Measurements from ENCODE around the gene CATSPERE.

Gene CATSPERE, protein sequence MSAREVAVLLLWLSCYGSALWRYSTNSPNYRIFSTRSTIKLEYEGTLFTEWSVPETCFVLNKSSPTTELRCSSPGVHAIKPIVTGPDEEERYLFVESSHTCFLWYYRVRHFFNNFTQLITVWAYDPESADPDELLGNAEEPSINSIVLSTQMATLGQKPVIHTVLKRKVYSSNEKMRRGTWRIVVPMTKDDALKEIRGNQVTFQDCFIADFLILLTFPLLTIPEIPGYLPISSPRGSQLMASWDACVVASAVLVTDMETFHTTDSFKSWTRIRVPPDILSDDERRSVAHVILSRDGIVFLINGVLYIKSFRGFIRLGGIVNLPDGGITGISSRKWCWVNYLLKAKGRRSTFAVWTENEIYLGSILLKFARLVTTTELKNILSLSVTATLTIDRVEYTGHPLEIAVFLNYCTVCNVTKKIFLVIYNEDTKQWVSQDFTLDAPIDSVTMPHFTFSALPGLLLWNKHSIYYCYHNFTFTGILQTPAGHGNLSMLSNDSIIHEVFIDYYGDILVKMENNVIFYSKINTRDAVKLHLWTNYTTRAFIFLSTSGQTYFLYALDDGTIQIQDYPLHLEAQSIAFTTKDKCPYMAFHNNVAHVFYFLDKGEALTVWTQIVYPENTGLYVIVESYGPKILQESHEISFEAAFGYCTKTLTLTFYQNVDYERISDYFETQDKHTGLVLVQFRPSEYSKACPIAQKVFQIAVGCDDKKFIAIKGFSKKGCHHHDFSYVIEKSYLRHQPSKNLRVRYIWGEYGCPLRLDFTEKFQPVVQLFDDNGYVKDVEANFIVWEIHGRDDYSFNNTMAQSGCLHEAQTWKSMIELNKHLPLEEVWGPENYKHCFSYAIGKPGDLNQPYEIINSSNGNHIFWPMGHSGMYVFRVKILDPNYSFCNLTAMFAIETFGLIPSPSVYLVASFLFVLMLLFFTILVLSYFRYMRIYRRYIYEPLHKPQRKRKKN

DNA sequence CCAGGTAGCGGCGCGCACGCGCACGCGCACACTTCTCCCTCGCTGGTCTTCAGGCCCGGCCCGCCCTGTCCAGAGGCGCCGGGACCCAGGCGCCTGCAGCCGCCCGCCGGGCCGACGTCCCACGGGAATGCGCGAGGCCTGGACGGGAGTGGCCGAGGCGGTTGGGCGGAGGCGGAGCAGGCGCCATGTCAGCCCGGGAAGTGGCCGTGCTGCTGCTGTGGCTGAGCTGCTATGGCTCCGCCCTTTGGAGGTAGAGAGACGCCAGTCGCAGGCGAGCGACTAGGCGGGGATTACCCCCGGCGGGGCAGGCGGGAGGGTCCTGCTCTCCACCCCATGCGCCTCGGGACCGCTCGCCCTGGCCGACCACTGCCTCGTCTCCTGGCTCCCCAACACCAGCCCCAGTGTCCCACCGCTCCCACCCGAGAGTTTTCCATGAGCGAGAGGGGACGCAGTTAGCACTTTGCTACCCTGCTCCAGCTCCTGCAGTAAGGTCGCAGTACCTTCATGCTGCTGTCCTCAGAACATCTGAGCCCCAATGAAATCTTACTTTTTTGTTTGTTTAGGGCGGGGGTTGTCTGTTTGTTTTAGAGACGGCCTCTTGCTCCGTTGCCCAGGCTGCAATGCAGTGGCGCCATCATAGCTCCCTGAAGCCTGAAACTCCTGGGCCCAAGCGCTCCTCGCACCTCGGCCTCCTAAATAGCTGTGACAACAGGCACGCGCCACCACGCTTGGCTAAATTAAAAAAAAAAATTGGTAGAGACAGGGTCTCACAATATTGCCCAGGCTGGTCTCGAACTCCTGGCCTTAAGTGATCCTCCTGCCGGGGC lies at the start of gene CATSPERE:
Gene CATSPERE (plus strand): TSS at position 29 of the 827 bp plus-strand sequence. CDS start 157 bp downstream, at position 186.
- DNase-seq (ENCODE audit: low read depth), result peak; percentile 60

DNA sequence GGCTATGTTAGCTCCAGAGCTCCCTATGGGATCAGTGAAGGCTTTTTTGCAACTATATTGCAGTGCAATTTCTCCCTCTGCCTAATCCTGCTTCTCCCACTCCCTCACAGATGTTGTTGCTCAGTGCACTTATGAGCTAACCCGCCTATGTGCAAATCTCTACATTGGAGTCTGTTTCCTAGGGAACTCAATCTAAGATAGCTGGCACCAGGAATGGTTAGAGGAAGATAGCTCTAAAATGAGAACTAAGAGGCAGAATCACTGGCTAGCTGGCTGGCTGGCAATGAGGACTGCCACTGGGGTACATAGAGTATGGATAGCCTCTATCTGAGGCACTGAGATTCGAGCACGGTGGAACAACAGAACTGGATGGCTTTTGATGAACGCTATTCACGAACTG lies 48.9 kb upstream of the CATSPERE start:
- DNase-seq (ENCODE audit: low read depth), result no peak

DNA sequence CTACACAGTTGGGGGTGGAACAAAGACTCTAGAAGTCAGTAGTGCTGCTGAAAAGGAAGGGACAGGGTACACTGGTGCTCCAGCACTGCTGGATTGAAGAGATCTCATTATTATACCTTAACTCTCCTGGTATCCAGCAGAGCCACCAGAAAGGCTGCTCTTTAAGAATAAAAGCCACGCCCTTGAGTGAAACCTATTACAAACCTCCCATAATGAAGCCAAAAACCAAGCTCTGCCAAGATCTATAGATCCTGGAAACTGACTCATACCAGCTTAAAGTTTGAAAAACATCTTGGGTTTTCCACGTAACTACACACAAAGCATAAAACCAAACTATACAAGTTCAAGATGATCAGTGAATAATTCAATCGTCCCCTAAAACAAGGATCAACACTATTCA lies 47.3 kb upstream of the CATSPERE start:
- DNase-seq (ENCODE audit: low read depth), result no peak

DNA sequence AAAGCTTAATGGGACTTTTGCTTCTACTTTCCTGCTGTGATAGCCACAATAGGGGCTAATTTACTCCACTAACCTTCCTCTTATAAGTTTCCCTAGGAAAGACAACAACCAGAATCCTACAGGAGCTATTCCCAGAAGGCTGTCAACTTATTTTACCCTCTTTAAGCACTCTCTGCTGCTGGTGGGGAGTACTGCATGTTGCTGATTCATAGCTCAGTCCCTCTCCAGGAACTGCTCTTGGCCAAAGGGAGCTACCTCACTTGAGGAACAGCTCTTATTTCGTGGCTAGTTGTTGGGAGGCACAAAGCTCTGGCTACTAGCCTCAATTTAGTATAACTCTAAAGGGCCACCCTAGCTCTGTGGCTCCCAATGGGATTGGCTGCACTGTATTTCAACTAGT lies 46.5 kb upstream of the CATSPERE start:
- no peak for DNase-seq (ENCODE audit: low read depth)

DNA sequence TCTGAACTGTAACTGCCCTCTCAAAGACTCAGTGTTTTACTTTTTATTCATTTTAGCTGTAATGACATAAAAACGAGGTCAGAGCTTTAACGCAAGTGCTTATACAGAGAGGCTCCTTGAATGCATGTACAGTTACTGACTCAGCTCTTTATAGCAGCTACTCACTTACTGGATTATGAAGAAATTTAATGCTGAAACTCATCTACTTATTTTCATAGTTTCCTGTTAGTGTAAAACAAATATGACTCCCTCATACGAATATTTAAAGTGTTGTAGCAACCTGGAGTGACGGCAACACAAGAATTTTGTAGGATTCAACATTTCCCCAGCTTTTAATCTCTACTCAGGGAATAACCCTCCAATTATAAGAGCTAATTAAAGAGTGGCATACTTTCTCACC lies 42.0 kb upstream of the CATSPERE start:
- no peak for DNase-seq (ENCODE audit: low read depth)

DNA sequence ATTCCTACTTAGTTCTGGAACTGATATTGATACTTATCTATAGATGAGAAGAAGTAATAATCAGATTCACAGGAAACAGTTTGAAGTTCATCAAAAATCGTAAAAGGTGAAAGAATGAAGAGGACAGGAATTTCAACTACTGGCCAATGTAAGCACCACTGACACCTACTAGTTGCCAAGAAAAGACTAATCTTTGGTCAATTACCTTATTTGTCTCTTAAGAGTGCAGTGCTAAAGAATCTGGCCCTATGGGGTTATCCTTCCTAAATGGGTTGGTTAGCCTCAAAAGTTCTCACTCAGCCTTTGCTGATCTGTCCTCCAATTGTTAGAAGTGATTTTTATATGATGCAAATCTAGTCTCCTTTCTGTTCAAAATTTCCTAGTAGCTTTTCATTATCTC lies 38.9 kb upstream of the CATSPERE start:
- DNase-seq (ENCODE audit: low read depth), result no peak

DNA sequence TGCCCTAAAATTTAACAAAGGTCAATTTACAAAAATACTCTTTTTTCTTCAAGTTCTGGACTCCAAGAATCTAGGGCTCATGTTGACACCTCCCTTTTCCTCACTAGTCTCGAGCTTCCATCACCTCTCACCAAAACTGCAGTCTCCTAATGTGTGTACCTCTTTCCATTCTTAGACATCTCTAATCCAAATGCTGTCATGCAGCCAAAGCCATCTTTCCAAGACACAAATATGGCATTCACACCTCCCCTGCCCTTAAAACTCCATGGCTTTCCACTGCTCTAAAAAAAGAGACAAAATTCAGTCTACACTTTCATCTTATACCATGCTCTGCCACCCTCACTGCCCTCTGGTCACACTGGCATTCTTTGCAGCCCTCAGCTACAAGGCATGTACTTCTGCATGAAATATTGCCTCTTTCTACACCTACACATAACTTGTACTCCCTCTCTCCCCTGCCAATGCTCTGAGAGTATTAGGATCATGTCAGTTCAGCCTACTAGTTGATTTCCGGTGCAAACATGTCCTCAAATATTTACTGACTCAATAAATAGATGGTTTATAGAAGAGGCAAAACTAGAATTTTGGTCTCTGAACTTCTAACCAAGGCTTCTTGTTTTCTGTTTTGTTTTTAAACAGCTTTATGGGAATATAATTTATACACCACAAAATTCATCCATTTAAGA lies 36.3 kb upstream of the CATSPERE start:
- no peak for DNase-seq (ENCODE audit: low read depth)

DNA sequence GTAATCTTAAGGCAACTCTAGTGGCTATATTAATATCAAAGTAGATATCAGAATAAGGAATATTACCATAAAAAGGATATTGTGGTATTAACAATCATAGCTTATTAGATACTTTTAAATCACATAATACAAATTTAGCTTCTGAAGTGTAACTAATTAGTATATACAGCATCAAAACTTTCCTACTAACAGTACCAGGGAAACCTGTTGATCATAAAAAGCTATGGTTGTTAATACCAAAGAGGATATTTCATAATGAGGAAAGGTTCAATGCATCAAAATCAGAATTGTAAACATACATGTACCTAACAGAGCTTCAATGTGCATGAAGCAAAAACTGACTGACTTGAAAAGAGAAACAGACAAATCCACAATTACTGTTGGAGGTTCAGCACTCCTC lies 33.4 kb upstream of the CATSPERE start:
- DNase-seq (ENCODE audit: low read depth), result no peak

DNA sequence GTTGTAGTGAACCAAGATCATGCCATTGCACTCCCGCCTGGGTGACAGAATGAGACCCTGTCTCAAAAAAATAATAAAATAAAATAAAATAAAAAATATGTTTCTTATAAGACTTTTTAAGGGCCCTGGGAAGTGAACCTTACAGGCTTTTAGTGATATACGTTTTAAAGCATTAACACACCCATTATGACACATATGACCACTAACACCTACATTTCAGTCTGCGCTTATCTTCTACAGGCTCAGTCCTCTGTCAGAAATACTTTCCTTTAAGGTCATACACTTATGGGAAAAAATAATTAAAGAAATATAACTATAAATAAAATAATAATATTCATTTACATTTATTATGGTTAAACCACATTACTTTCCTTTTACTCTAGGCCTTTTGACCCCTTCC lies 31.3 kb upstream of the CATSPERE start:
- DNase-seq (ENCODE audit: low read depth), result no peak

DNA sequence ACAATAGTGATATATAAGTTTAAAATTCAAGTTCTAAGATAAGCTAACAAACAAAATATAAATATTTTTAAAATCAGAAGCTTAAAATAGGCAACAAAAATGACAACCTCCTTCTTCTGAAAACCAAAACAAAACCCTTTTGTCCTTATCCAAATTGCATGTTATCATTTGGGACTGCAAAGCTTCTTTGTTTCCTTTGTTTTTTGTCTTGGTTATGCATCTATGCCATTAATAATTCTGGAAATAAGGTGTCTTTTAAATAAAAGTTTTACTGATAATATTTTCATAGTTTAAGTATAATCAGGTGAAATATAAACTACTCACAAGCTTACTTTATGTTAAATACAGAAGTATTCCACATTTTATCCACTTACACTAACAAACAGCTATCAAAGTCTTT lies 29.9 kb upstream of the CATSPERE start:
- DNase-seq (ENCODE audit: low read depth), result no peak

DNA sequence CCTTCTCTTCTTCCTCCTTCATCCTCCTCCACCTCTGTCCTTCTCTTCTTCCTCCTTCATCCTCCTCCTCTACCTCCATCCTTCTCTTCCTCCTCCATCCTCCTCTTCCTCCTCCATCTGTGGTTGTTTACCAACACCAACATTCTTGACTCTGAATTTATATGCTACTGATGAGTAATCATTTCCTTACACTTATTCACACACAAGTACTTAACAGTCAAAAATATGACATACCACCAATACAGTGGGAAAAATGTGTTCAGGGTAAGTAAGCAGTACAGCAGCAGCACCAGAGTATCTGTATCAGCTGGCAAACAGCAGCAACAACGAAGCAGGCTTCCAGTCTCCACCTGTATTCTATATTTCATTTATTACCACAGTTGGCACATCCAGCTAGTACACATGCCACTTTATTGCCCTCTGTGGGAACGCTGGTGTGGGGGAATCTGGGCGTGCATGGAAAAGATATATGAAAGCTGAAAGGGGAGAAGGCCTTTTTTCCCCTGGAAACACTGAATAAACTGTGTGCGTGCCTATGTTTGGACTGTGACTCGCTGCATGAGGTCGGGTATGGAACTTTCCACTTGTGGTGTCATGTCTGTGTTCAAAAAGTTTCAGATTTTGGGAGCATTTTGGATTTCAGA lies 25.4 kb upstream of the CATSPERE start:
- no peak for DNase-seq (ENCODE audit: low read depth)

DNA sequence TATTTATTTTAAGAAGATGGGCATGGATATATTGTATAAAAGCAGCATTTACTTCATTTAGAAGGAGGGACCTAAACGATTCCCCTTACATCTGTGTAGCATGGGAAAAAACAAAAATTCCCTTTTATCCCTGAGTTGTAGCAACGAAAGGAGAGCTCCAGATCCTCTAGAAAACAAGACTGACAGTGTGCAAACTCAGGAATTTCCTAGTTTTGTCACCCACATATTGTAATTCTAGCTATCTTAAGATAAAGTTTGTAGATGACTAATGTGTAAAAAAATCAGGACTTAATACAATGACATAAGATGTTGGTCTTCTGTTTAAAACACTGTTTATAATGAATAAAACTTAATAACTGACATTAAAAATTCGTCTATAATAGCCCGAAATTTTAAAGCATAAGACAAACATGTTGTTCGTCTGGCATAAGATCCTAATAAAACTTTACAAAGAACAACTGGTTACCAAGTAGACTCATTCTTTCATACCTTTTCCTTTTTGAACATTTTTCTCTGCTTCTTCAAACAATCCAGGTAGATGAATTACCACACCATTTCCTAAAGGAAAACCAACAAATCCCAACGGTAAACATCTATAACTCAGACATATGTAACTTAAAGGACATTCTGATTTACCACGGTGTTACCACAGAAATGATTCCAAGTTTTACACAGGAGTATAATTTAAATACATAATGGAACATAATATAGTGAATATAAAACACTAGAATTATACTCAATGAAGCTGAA lies 24.6 kb upstream of the CATSPERE start:
- no peak for DNase-seq (ENCODE audit: low read depth)

DNA sequence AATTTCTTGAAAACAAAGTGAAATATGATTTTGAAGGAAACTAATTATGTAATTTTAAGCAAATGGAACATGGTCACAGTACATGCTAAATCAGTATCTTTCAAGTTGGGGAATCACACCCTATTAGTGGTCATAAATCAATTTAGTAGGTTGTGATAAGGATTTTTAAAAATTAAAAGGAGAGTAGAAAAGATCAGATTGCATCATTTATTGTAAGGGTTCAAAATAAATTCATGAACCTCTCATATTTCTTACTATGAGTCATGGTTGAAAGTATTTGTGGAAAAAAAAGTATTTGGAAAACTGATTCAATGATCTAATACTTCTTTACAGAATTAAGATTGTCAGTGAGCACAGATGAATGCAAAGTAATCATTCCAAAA lies 24.0 kb upstream of the CATSPERE start:
- DNase-seq (ENCODE audit: low read depth), result no peak

DNA sequence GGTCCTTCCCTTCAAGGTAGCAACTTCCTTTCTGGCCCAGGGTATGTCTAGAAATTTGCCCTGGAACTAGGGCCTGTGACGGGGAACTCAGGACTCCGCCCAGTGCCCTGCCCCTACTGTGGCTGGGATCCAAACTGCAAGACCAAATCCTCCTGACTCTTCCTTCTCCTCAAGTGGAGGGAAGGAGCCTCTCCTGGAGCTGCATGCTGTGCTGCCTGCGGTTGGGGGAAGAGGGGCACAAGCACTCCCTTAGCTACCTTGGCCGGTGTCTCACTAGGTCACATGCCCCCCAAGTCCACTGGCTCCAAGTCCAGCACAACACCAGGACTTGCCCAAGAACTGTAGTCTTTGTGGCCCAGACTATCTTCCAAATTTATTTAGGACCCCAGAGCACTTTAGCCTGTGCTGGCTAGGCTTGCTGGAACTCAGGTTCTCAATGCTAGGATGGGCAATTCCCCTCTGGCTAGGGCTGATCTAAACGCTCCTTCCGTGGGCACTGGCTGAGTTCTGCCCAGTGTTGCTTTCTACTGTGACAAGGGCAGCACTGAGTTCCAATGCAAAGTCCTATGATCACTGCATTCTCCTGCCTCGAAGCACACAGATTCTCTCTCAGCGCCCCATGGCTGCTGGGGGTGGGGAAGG lies 21.6 kb upstream of the CATSPERE start:
- no peak for DNase-seq (ENCODE audit: low read depth)

DNA sequence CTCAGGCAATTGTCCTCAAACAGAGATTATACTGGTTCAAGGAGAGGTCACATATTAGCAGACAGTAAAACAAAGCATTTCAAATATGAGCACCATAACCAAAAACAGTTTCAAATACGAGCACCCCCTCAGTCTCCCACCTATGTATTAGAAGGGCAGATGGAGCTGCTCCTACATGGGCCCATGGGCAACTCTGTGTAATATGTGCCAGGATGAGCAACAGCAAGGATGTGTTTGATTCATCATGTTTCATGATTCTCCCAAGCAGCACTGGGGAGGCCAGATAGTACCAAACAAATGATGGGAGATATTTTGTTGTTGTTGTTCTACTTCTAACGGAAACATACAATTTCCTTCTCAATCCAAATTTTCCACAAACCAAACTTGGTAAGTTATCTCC lies 18.2 kb upstream of the CATSPERE start:
- DNase-seq (ENCODE audit: low read depth), result no peak

DNA sequence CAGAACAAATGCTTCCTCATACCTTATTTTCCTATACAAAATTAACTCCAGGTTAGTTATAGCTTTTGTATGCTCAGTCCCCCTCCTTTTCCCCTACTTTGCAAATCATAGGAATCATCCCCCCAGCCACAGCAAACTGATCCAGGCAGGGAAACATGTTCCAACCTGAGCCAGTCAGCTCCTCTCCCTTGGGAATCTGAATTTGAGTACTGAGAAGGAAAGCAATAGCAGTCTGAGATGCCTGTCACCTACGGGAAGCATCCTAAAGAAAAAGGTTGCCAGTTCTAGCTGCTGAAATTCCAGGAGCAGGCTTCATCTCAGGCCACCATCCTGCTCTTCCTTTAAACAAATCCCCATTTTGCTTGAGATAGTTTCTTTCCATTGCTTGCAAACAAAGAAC lies 16.2 kb upstream of the CATSPERE start:
- no peak for DNase-seq (ENCODE audit: low read depth)

DNA sequence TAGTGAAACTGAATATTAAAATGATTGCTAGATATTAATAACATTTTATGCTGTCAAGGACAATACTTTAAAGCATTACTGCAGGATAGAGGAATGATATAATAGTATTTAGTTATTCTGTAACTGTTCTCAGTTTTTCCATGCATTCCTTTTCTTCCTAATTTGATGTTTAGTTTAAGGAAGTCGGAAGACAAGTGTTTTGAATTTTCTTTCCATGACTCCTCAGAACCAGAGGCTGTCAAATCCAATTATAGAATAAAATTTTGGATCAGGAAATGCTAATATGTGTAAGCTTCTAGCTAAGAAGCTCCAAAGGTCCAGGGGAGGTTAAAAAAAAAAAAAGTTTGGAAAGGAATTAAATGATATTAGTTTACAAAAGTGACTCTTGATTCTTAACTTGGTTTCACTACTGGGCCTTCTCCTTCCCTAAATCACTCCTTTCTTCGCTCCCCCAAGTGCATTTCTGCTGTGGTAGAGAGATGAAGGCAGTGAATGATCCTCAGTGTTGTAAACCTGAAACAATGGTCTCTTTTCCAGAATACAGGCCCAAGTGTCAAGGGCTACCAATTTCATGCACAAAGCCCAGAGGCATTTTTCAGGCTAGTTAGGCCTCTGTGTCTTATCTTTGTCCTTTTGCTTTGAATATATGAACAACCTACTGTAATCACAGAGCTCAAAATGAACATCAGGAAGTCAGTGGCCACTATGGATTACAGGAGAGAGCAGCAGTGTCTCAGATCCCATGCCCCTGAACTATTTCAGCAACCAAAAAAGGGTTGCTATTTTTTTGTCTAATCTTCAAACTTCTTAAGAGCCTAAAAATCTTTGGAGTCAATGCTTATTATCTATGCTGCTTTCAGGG lies 15.5 kb upstream of the CATSPERE start:
- no peak for DNase-seq (ENCODE audit: low read depth)

DNA sequence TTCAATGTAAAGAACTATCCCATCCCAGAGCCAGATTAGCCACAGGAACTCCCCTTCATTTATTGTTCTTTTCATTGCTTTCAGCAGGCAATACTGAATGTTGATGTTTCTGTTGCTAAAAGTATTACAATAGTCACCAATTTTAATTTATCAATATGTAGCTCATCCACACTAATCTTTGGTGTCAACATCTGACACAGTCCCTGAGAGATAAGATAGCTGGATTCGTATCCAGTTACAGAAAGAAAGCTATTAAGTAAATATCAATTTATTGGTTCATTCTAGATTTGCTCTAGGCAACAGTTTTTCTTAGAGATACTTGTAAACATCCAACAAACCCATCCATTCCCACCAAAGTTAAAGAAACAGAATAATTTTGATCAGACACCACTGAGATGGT lies 14.0 kb upstream of the CATSPERE start:
- no peak for DNase-seq (ENCODE audit: low read depth)

DNA sequence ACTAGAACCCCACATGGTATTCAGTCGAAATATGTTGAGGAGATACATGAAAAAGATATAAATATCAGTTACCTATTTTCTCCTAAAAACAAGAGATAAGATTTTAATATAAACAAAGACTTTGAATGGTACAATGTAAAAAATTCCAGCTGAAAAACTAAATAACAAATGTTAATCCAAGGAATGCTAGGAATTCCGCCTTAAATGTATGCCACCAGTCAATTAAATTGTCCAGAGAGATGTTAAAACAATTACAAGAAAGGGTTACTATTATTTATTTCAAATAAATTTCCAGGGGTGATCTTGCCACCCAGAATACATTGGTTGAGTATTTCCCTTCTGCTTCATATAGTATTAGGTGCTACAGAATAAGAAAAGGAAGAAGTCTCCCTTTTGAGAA lies 13.5 kb upstream of the CATSPERE start:
- DNase-seq (ENCODE audit: low read depth), result no peak
